Endothelial cell of hepatic sinusoid (primary cell): ENCODE measurements around the gene GH2.
"Not testable (repeated sequence)": the region's sequence is repeated elsewhere in the genome, so short reads cannot be mapped to it uniquely, and the experiment has no call there.

ENCODE experiments used
- in situ Hi-C: cut with HindIII; loops from 2 replicates; pipeline ENCODE4 v1.10.0; 2017; ENCODE audit warnings: low sequenced_read_pairs

GH2 gene

DNA sequence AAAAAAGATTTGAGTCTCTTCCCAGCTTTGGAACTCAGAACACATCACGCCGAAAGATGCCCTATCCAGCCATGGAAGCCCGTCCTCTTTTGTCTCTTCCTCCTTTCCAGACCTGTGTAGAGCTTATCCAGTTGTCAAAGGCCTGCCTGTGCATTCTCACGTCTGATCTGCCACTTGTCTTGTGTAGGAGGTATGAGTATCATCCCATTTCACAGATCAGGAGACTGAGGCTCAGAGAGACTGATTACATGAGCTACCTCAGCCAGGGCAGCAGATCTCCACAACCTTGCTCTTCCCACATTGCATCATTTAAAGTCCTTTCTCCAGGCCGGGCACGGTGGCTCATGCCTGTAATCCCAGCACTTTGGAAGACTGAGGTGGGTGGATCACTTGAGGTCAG, 7.1 kb downstream of the GH2 start:
- in situ Hi-C loops: not testable (repeated sequence)

GRCh38 chr17:63874061-63874626, 7.6 kb downstream of the GH2 start:
- in situ Hi-C loops: not testable (repeated sequence)

DNA sequence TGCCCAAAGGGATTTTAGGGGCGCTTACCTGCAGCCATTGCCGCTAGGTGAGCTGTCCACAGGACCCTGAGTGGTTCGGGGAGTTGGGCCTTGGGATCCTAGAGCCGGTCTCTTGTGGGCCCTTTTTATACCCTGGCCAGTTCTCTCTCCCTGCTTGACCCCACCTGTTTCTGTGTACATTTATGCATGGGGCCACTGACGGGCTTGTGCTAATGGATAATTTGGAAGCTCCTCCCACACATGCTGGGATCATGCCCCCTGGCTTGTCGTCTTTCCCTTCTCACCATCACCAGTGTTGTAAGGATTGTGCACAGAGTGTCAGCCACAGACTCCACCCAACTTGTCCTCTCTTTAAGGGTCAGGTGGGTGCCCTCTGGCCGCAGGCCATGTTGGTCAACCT, 8.2 kb downstream of the GH2 start, which contains the start of gene CSH2:
Gene CSH2 (minus strand): TSS at position 101 of the 400 bp plus-strand sequence. CDS start 63 bp downstream, at position 38.
- in situ Hi-C loops: not testable (repeated sequence)

DNA sequence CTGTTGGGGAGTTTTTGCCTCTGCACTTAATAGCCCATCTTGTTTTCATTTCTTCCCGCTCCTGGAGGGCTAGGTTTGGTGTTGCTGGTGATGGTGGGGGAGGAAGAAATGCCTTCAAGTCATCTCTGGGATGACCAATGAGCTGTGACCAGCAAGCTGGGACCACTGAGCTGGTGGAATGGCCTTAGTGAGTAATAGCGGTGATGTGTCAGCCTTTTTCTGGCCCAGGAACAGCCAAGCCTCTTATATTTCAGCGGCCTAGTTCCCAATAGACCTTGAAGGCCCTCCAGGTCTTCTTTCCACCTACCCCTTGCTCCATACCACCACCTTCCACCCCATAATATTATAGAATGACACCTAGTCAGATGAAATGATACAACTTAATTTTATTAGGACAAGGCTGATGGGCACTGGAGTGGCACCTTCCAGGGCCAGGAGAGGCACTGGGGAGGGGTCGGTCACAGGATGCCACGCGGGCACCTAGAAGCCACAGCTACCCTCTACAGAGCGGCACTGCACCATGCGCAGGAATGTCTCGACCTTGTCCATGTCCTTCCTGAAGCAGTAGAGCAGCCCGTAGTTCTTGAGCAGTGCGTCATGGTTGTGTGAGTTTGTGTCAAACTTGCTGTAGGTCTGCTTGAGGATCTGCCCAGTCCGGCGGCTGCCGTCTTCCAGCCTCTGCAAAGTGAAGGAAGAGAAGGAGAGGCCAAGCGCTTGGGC, 9.9 kb downstream of the GH2 start:
- in situ Hi-C loops: not testable (repeated sequence)

DNA sequence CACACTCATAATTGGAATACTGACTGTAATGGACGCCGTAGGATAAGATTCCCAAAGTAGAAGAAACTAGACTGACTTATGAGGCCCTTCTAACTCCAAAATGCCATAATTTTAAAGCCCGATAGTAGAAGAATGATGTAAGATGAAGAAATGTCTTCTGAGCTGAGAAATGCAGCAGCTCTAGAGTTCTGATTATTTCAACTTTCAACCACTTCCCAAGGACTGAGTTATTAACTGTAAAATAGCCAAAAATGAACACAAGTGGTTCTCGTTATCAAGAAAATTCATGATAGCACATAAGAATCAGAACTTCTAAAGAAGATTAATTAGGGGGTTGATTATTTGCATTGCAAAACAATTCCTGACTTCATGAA, 11.5 kb downstream of the GH2 start:
- in situ Hi-C loops: not testable (repeated sequence)

DNA sequence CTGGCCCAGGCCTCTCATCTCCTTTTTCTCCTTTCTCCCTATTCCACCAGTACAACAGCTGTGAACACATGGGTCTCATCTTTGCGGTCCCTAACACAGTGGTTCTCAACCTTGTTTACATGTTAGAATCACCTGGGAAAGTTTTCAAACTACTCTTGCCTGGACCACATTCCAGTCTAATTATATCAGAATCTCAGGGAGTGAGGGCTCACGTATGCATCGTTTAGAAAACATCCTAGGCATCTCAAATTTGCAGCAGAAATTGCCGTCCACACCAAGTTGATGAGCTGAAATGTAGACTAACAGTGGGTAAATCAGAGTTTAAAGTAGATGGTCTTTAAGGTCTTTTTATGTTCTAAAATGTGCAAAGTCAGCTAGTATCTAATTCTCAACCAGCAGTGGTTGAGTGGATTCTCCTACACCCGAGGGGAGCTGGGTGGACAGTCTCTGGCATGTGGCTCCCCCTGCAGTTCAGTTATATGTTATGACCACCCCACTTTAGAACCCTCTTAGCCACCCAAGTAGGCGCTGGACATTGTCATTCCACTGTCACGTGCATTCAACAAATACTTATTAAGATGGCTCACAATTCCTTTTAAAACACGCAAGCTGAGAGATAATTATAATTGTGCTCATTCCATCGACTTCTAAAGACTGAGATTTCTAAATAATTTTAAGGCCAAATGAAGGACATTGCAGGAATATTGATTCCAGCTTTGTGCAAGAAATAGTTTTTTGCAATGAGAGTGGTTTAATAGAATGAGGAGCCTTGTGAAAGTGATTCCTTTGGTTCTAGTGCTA, 12.1 kb downstream of the GH2 start:
- in situ Hi-C loops: not testable (repeated sequence)

DNA sequence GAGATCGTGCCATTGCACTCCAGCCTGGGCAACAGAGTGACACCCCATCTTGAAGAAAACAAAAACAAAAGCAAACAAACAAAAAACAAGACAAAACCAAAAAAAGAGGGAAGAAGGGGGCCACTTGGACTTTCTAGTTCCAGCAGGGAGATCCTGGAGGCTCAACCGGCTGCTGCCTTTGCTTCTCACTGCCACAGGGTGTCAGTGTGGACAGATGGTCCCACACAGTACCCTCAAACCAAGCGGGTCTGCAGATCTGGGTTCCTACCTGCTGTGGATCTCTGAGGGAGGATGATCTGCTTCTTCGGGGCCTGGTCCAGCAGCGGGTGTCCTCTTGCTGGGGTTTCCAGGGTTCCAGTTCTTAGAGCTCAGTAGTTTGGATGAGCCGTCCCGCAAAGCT, 15.1 kb downstream of the GH2 start:
- in situ Hi-C loops: not testable (repeated sequence)

DNA sequence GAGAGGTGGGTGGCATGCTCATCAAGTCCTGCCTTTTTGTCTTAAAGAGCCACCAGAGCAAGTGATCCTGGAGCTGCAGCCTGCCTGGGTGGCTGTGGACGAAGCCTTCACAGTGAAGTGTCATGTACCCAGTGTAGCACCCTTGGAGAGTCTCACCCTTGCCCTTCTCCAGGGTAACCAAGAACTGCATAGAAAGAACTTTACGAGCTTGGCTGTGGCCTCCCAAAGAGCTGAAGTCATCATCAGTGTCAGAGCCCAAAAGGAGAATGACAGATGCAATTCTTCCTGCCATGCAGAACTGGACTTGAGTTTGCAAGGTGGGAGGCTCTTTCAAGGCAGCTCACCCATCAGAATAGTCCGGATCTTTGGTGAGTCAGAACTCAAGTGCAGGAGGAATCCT, 22.5 kb downstream of the GH2 start:
- in situ Hi-C loops: no loop called here

GRCh38 chr17:63856425-63856824, 25.3 kb downstream of the GH2 start:
- in situ Hi-C loops: not testable (repeated sequence)

DNA sequence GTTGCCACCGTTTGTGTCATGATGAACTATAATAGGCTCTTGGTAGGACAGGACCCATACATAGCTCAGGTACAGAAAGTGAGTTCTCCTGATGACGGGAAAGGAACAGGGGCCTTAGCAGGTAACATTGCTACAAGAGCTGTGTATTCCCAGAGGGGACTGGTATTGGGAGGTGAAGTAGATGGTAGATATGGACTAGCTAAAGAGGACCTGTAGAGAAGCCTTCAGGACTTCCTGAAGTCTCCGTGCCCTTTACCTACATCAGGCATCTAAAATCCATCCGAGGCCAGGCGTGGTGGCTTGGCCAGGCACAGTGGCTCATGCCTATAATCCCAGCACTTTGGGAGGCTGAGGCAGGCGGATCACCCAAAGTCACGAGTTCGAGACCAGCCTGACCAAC, 26.6 kb downstream of the GH2 start:
- in situ Hi-C loops: no loop called here

DNA sequence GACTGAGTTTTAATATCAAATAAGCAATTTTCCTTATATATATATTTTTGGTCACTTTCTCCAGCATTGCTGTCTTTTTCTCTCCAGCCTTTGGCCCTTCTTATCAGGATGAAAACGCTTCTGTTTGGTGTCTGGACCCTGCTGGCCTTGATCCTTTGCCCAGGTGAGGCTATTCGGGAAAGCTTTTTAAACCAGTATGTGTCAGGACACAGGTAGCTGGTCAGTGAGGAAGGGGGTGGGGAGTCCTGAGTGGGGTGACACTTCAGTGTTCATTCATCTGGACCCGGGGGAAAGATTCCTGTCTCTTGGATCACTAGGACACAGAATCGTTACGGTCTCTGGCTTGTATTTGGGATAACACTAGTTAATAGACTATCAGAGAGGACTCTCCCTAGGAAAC, 27.0 kb downstream of the GH2 start:
- in situ Hi-C loops: no loop called here

GRCh38 chr17:63853260-63853659, 28.5 kb downstream of the GH2 start:
- in situ Hi-C loops: no loop called here

DNA sequence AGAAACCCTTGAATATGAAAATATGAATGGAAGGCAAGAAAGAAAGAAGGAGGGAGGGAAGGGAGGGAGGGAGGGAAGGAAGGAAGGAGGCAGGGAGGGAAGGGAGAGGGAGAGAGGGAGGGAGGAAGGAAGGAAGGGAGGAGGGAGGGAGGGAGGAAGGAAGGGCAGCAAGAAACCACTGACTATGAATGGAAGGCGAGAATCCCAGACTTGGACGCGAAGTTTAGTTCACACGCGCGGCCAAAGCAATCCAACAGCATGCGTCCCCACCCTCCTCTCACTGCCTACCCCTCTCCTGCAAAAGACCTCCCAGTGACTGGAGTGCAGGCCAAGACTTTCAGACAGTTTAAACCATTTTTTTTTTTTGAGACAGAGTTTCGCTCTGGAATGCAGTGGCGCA, 31.3 kb downstream of the GH2 start:
- in situ Hi-C loops: no loop called here

DNA sequence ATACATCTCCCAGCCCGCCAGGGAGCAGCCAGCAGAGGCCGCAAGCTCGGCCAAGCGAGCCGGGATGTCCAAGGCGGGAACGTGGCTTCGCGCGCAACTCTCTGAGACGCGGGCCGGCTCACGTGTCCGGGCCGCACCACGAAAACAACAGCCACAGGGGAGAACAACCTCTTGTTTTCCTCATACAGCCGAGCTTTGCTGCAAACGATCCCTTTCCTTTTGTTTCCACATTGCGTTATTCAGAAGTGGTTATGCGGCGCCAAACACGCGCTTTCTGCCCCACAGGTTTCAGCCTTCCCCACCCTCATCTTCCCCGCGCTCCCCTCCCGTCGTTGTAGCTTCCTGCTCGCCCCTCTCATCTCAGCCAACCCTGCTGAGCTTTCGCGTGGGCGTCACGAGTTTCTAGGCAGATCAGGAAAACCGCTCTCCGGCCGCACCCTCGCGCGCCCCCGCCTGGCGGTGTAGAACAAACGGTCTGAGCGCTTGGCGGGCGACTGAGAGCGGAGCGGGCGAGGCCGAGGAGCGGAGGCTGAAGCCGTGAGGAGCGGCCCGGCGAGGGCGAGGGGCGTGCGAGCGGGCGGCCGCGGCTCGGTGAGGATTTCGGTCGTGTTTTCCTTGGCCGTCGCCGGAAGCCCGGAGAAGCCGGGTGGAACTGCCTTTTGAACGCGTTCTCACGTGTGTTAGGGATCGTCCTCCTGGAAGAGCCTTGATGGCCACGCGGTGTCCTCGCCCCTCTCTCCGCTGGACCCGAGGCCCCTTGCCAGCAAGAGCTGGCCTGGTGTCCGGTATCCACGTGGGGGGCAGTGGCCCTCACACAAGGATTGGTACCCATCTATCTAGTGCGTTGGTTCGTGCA, 32.7 kb downstream of the GH2 start:
- in situ Hi-C loops: no loop called here

- in situ Hi-C loops: no loop called here
Observed at GRCh38 chr17:63847525-63848249, 34.1 kb downstream of the GH2 start.

- in situ Hi-C loops: no loop called here
Observed at GRCh38 chr17:63845509-63845908, 36.2 kb downstream of the GH2 start.

DNA sequence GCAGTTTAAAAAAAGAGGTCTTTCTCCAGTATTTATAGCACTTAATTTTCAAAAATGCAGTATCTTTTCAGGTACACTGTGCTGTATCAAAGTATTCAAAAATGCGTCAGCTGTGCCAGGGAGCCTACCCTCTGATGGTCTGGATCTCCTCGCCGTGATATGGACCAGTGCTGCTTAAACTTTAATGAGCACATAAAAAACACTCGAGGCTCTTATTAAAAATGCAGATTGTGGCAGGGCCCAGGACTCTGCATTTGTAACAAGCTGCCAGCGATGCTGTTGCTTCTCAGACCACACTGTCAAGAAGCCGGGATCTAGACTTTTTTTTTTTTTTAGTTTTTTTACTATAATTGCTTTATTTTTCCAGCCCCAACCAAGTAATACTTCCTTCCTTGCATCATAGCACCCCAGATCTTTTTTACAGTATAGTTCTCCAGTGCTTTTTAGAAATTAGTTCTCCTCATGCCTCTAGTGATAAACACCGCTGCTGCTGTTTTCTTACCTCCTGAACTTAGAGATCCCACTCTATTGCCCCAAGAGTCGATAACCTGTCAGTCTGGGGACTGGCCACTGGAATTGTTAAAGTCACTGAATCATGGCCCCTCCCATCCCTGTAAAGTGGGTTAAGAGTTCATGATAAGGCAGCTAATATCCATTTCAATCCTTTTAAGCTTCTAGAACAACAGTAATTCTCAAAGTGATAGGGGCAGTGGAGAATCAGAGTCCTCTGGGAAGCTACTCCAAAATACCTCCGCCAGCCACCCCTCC, 37.6 kb downstream of the GH2 start:
- in situ Hi-C loops: no loop called here

- in situ Hi-C loops: not testable (repeated sequence)
Observed at GRCh38 chr17:63843387-63843888, 38.3 kb downstream of the GH2 start.
